ENCODE results near the gene ZMYND8. TPM values are rescaled to one million over a fixed set of nuclear protein-coding genes. Genes with fewer than 3 reads are reported as not detected.

The ZMYND8 gene
- polyA plus RNA-seq, 4 donors = 9.2 to 27.1 (median 16.3) TPM

DNA sequence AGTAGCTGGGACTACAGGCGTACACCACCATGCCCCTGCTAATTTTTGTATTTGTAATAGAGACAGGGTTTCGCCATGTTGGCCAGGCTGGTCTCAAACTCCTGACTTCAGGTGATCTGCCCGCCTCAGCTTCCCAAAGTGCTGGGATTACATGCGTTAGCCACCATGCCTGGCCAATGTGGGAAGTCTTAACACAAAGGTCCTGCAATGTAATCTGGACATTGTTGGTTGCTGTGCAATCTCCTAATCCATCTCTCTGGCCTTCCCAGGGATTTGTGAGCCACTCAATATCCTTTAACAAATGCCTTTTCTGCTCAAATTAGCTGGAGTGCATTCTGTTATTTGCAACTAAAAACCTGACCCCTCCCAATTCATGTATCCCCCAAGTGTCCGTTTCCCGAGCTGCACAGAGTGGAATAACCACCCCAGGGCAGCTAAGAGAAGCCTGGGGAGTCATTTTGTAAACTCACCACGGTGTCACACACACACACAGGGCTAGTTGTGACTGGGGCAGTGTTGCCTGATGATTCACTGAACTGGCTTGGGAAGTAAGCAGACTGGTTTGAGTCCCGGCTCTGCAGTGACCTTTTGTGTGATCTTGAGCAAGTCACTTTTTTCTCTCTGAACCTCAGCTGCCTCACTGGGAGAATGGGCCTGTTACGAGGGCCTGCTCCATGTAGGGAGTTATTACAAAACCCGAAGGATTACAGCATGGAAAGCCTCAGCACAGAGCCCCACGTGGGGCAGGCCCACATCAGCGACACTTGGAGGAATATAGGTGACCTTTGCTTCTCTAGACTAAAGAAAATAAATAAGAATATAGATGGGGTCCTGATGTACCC is 152.3 kb downstream of the ZMYND8 start:
- 82 to 89% (median 85%) methylated on average over 12 of the region's 12 CpGs for WGBS, 3 donors
- Histone ChIP-seq H3K27me3 (ENCODE audit: control insufficient read depth in 3 of 3, insufficient read depth in 3 of 3, low read length in 3 of 3) (no peaks in the 10 kb centered on the region), H3K4me3 (ENCODE audit: low read depth in 1 of 3, low read length in 3 of 3) (no peak overlapping the region), H3K9me3 (ENCODE audit: control insufficient read depth in 2 of 2, insufficient read depth in 1 of 2, low read depth in 1 of 2, low read length in 1 of 2) (peaks cover 0 to 3% of the 10 kb centered on the region in 2 donors), H3K4me1 (ENCODE audit: control insufficient read depth in 3 of 3, insufficient read depth in 2 of 3, low read depth in 1 of 3, low read length in 2 of 3) (peaks cover 0 to 3% (median 0%) of the 10 kb centered on the region in 3 donors), H3K27ac (ENCODE audit: low read depth in 1 of 3, low read length in 2 of 3) (peak overlapping the region in 1 of 3 donors; percentile 53), H3K36me3 (ENCODE audit: control insufficient read depth in 3 of 3, insufficient read depth in 2 of 3, low read depth in 1 of 3, low read length in 3 of 3) (peaks cover 0 to 9% (median 3%) of the 10 kb centered on the region in 3 donors)
- FAIRE-seq (no peak), DNase-seq (peak in 1 of 2 donors; percentile 41)

DNA sequence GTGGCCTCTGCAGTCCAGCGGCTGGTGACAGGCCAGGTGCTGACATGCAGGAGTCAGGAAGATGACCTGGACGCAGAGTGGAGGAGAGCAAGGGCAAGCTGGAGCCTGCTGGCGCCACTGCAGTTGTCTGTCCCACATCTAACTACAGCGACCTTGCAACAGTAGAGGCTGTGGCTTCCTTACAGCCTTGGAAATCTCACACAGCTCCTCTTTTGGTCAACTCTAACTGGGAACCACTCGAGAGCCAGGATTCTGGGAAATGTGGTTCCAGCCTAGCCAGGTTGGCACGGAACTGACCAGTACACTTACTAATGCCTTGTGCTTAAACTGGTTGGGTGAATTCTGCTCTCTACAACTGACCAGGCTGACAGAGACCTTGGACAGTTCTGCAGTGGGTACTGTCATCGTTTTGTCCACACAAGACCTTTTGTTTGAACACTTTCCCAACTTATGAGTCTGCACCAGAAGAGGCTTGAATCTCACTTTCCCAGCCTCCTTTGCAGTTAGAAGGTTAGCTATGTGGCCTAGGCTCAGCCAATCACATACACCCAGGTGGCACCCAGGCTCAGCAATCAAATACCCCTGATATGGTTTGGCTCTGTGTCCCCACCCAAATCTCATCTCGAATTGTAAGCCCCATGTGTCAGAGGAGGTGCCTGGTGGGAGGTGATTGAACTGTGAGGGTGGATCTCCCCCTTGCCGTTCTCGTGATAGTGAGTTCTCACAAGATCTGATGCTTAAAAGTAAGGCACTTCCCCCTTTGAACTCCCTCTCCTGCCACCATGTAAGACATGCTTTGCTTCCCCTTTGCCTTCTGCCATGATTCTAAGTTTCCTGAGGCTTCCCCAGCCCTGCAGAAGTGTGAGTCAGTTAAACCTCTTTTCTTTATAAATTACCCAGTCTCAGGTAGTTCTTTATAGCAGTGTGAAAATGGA is 153.5 kb downstream of the ZMYND8 start:
- Histone ChIP-seq H3K36me3 (ENCODE audit: control insufficient read depth in 3 of 3, insufficient read depth in 2 of 3, low read depth in 1 of 3, low read length in 3 of 3) (no peaks in the 10 kb centered on the region), H3K27ac (ENCODE audit: low read depth in 1 of 3, low read length in 2 of 3) (no peak overlapping the region), H3K9me3 (ENCODE audit: control insufficient read depth in 2 of 2, insufficient read depth in 1 of 2, low read depth in 1 of 2, low read length in 1 of 2) (peaks cover 0 to 3% of the 10 kb centered on the region in 2 donors), H3K27me3 (ENCODE audit: control insufficient read depth in 3 of 3, insufficient read depth in 3 of 3, low read length in 3 of 3) (no peaks in the 10 kb centered on the region), H3K4me3 (ENCODE audit: low read depth in 1 of 3, low read length in 3 of 3) (no peak overlapping the region), H3K4me1 (ENCODE audit: control insufficient read depth in 3 of 3, insufficient read depth in 2 of 3, low read depth in 1 of 3, low read length in 2 of 3) (peaks cover 0 to 3% (median 0%) of the 10 kb centered on the region in 3 donors)
- FAIRE-seq (no peak), DNase-seq (no peak)
- WGBS, 3 donors = 82 to 88% (median 87%) methylated on average over 10 of the region's 10 CpGs

DNA sequence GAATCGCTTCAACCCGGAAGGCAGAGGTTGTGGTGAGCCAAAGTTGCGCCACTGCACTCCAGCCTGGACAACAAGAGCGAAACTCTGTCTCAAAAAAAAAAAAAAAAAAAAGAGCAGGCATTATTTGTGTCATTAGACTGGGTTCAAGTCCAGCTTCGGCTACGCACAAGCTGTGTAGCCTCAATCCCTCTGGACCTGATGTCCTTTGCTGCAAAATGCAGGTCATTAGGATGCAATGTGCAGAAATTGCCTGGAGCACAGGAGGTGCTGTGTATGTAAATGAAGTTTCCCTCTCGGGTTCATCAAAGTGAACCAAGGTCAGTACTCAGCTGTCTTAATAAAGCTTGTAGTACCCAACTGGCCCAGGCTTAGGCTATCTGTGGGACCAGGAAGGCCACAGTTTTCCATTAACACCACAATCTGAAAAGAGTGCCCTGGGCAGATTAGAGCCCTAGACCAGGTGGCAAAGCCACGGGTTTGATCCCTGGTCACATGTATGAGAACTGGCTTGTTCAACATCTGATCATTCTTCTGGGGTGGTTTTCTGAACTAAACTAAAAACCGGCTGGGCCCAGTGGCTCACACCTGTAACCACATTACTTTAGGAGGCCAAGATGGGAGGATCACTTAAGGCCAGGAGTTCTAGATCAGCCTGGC is 155.3 kb downstream of the ZMYND8 start:
- Histone ChIP-seq H3K9me3 (ENCODE audit: control insufficient read depth in 2 of 2, insufficient read depth in 1 of 2, low read depth in 1 of 2, low read length in 1 of 2) (peaks cover 0 to 3% of the 10 kb centered on the region in 2 donors), H3K27ac (ENCODE audit: low read depth in 1 of 3, low read length in 2 of 3) (no peak overlapping the region), H3K36me3 (ENCODE audit: control insufficient read depth in 3 of 3, insufficient read depth in 2 of 3, low read depth in 1 of 3, low read length in 3 of 3) (no peaks in the 10 kb centered on the region), H3K27me3 (ENCODE audit: control insufficient read depth in 3 of 3, insufficient read depth in 3 of 3, low read length in 3 of 3) (no peaks in the 10 kb centered on the region), H3K4me3 (ENCODE audit: low read depth in 1 of 3, low read length in 3 of 3) (no peak overlapping the region), H3K4me1 (ENCODE audit: control insufficient read depth in 3 of 3, insufficient read depth in 2 of 3, low read depth in 1 of 3, low read length in 2 of 3) (peaks cover 0 to 3% (median 0%) of the 10 kb centered on the region in 3 donors)
- no peak for FAIRE-seq
- 76 to 88% (median 77%) methylated on average over 9 of the region's 9 CpGs for WGBS, 3 donors
- no peak for DNase-seq

DNA sequence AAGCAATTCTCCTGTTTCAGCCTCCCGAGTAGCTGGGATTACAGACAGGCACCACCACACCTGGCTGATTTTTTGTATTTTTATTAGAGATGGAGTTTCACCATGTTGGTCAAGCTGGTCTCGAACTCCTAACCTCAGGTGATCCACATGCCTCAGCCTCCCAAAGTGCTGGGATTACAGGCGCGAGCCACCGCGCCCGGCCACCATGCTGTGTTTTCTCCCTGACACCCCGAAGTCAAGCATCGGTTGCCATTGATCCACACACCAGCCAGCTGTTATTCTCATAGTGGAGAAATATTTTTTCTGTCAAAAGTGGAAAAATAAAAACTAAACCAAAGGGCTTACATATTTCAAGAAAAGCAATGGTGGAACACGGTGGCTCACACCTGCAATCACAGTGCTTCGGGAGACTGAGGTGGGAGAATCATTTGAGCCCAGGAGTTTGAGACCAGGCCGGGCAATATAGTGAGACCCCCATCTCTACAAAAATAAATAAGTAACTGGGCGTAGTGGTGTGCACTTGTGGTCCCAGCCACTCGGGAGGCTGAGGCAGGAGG is 157.4 kb downstream of the ZMYND8 start:
- 93 to 97% (median 93%) methylated on average over 14 of the region's 14 CpGs for WGBS, 3 donors
- H3K27ac ChIP-seq (ENCODE audit: low read depth in 1 of 3, low read length in 2 of 3) = no peak overlapping the region
- peaks cover 0 to 3% of the 10 kb centered on the region in 2 donors for H3K9me3 ChIP-seq (ENCODE audit: control insufficient read depth in 2 of 2, insufficient read depth in 1 of 2, low read depth in 1 of 2, low read length in 1 of 2)
- H3K27me3 ChIP-seq (ENCODE audit: control insufficient read depth in 3 of 3, insufficient read depth in 3 of 3, low read length in 3 of 3) = no peaks in the 10 kb centered on the region
- FAIRE-seq (no peak), DNase-seq (no peak)
- no peaks in the 10 kb centered on the region for H3K36me3 ChIP-seq (ENCODE audit: control insufficient read depth in 3 of 3, insufficient read depth in 2 of 3, low read depth in 1 of 3, low read length in 3 of 3)
- H3K4me3 ChIP-seq (ENCODE audit: low read depth in 1 of 3, low read length in 3 of 3) = no peak overlapping the region
- H3K4me1 ChIP-seq (ENCODE audit: control insufficient read depth in 3 of 3, insufficient read depth in 2 of 3, low read depth in 1 of 3, low read length in 2 of 3) = peaks cover 0 to 3% (median 0%) of the 10 kb centered on the region in 3 donors

DNA sequence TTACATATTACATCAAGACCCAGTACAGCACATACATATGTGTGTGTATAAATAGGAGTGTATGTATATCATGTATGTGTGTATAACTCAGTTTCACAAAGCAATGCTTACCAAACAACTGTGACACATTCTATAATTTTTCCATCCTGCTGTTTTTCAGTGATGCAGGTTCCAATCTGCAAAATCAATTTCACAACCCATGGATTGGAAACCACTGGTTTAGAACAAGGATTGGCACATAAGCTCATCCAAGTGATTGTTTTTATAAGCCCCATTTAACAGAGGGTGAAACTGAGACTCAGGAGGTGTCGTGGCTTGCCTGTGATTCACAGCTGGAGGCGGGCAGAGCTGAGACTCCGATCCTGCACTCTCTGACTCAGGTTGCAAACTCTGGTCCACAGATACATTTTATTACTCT is 158.2 kb downstream of the ZMYND8 start:
- Histone ChIP-seq H3K9me3 (ENCODE audit: control insufficient read depth in 2 of 2, insufficient read depth in 1 of 2, low read depth in 1 of 2, low read length in 1 of 2) (peaks cover 0 to 2% of the 10 kb centered on the region in 2 donors), H3K36me3 (ENCODE audit: control insufficient read depth in 3 of 3, insufficient read depth in 2 of 3, low read depth in 1 of 3, low read length in 3 of 3) (no peaks in the 10 kb centered on the region), H3K27me3 (ENCODE audit: control insufficient read depth in 3 of 3, insufficient read depth in 3 of 3, low read length in 3 of 3) (no peaks in the 10 kb centered on the region), H3K4me3 (ENCODE audit: low read depth in 1 of 3, low read length in 3 of 3) (no peak overlapping the region), H3K27ac (ENCODE audit: low read depth in 1 of 3, low read length in 2 of 3) (no peak overlapping the region), H3K4me1 (ENCODE audit: control insufficient read depth in 3 of 3, insufficient read depth in 2 of 3, low read depth in 1 of 3, low read length in 2 of 3) (peaks cover 0 to 3% (median 0%) of the 10 kb centered on the region in 3 donors)
- WGBS, 3 donors = 55 to 71% (median 66%) methylated on average over 3 of the region's 3 CpGs
- DNase-seq (peak in 1 of 2 donors; percentile 22), FAIRE-seq (no peak)

DNA sequence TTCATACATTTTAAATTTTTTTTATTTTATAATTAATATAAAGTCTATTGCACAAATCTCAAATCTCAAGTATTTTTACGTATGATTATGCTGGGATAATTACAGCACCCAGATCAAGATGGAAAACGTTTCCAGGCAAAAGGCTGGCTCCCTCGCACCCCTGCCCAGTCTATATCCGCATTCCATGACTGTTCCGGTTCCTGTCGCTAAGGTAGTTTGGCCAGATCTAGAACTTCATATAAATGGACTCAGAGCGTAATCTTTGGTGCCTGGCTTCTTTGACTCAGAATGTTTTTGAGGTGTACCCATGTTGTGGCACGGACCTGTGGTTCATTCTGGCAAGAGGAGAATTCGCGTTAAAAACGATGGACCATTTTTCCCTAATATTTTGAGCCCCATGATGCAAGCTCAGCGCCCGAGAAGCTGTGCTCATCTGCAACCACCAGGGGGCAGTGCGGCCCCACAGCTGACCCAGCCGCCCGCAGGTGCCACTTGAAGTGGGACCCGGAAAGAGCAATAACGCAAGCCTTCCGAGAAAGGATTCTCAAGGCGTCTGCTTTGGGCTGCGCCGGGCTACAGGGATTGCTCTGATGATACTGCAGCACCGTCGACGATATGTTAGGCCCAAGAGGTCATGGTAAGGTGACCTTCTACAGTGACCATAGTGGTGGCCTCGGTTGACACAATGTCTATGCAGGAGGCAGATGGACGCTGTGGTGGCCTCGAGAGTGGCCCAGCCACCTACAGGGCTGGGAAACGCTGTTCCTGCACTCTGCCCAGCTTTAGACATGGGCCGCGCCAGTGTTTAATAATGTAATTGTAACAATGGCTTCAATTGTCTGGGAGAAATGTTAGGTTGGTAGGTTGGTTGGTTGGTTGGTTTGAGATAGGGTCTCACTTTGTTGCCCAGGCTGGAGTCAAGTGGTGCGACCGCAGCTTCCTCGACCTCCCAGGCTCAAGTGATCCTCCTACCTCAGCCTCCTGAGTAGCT is 160.1 kb downstream of the ZMYND8 start:
- DNase-seq = peak; percentile 66 to 78
- Histone ChIP-seq H3K27me3 (ENCODE audit: control insufficient read depth in 3 of 3, insufficient read depth in 3 of 3, low read length in 3 of 3) (no peaks in the 10 kb centered on the region), H3K4me3 (ENCODE audit: low read depth in 1 of 3, low read length in 3 of 3) (no peak overlapping the region), H3K27ac (ENCODE audit: low read depth in 1 of 3, low read length in 2 of 3) (no peak overlapping the region), H3K4me1 (ENCODE audit: control insufficient read depth in 3 of 3, insufficient read depth in 2 of 3, low read depth in 1 of 3, low read length in 2 of 3) (peaks cover 0 to 3% (median 0%) of the 10 kb centered on the region in 3 donors), H3K36me3 (ENCODE audit: control insufficient read depth in 3 of 3, insufficient read depth in 2 of 3, low read depth in 1 of 3, low read length in 3 of 3) (no peaks in the 10 kb centered on the region), H3K9me3 (ENCODE audit: control insufficient read depth in 2 of 2, insufficient read depth in 1 of 2, low read depth in 1 of 2, low read length in 1 of 2) (no peaks in the 10 kb centered on the region)
- WGBS, 3 donors = 33 to 42% (median 35%) methylated on average over 34 of the region's 34 CpGs
- no peak for FAIRE-seq

DNA sequence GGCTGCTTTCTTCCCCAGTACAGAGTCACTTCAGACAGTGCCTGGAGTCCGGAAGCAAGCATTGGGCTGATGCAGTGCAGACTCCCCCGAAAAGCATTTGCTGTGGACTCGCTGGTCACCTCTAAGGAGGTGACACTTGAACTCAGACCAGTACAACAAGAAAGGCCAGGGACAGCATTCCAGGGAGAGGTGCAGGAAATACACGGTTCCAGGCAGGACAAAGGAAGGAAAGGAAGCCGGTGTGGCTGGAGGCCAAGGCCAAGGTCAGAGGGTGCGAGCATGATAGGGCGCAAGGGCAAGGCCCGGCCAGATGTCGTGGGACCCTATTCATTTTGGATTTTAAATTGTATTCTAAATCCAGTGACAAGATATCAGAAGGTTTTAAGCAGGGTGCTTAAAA is 160.9 kb downstream of the ZMYND8 start:
- no peak for FAIRE-seq
- no peaks in the 10 kb centered on the region for H3K4me1 ChIP-seq (ENCODE audit: control insufficient read depth in 3 of 3, insufficient read depth in 2 of 3, low read depth in 1 of 3, low read length in 2 of 3)
- WGBS, 3 donors = 54 to 62% (median 60%) methylated on average over 9 of the region's 9 CpGs

More for the DNA sequence above, 160.9 kb downstream of the ZMYND8 start:
- Histone ChIP-seq H3K36me3 (ENCODE audit: control insufficient read depth in 3 of 3, insufficient read depth in 2 of 3, low read depth in 1 of 3, low read length in 3 of 3) (no peaks in the 10 kb centered on the region), H3K27ac (ENCODE audit: low read depth in 1 of 3, low read length in 2 of 3) (no peak overlapping the region), H3K9me3 (ENCODE audit: control insufficient read depth in 2 of 2, insufficient read depth in 1 of 2, low read depth in 1 of 2, low read length in 1 of 2) (no peaks in the 10 kb centered on the region), H3K27me3 (ENCODE audit: control insufficient read depth in 3 of 3, insufficient read depth in 3 of 3, low read length in 3 of 3) (peaks cover 0 to 2% (median 0%) of the 10 kb centered on the region in 3 donors), H3K4me3 (ENCODE audit: low read depth in 1 of 3, low read length in 3 of 3) (no peak overlapping the region)
- no peak for DNase-seq
